Keratinocyte (primary cell): Measurements from ENCODE around the gene SYT1. TPM values are rescaled to one million over a fixed set of nuclear protein-coding genes. Genes with fewer than 3 reads are reported as not detected.

ENCODE experiments used
- DNase-seq: peaks from one replicate; pipeline ENCODE4 v3.0.0-alpha.2; 2011; ENCODE audit warnings: low read depth, missing footprints, low spot score
- FAIRE-seq: peaks from 2 replicates; lab custom pipeline; 2011; peaks lifted over from hg19 to GRCh38; lab: Jason Lieb, UNC
- H2AFZ ChIP-seq: 2 replicates; pipeline ENCODE4 v1.6.0; 2012; ENCODE audit warnings: low read length, control low read depth, inconsistent platforms; ENCODE audit not compliant: control insufficient read depth
- H3K27ac ChIP-seq: 2 replicates; pipeline ENCODE4 v1.5.1; 2011; ENCODE audit warnings: low read length; ENCODE audit not compliant: control insufficient read depth, insufficient read depth
- H3K27me3 ChIP-seq: 3 replicates; pipeline ENCODE4 v1.6.0; 2011; ENCODE audit warnings: low read length; ENCODE audit not compliant: control insufficient read depth, insufficient read depth; ENCODE audit errors: extremely low read depth
- H3K36me3 ChIP-seq, 2 experiments: 2 replicates in 1 of 2; 3 replicates in 1 of 2; pipeline ENCODE4 v1.5.1; 2011; ENCODE audit warnings: low read length in 2 of 2, mild to moderate bottlenecking in 1 of 2; ENCODE audit not compliant: control insufficient read depth in 2 of 2, insufficient read depth in 2 of 2; ENCODE audit errors: extremely low read depth in 1 of 2
- H3K4me1 ChIP-seq: 3 replicates; pipeline ENCODE4 v1.5.1; 2011; ENCODE audit warnings: low read length; ENCODE audit not compliant: control insufficient read depth, insufficient read depth; ENCODE audit errors: extremely low read depth
- H3K4me2 ChIP-seq: 3 replicates; pipeline ENCODE4 v1.6.0; 2011; ENCODE audit warnings: low read depth, low read length; ENCODE audit not compliant: control insufficient read depth, insufficient read depth; ENCODE audit errors: extremely low read depth
- H3K4me3 ChIP-seq, 3 experiments: fragments of 200-600 bp in 1 of 3; sonication (generic) in 1 of 3; 2 replicates in 2 of 3; 3 replicates in 1 of 3; pipeline ENCODE4 v1.5.1; 2011 to 2016; ENCODE audit warnings: low read length in 3 of 3, mild to moderate bottlenecking in 3 of 3, control low read depth in 2 of 3, inconsistent platforms in 1 of 3, low read depth in 1 of 3, mixed read lengths in 1 of 3, mixed run types in 1 of 3, moderate library complexity in 1 of 3; ENCODE audit not compliant: control insufficient read depth in 2 of 3, insufficient read depth in 2 of 3; ENCODE audit errors: extremely low read depth in 1 of 3
- H3K79me2 ChIP-seq: 2 replicates; pipeline ENCODE4 v1.6.0; 2012; ENCODE audit warnings: low read length; ENCODE audit not compliant: control insufficient read depth, insufficient read depth
- H3K9ac ChIP-seq: 3 replicates; pipeline ENCODE4 v1.6.0; 2011; ENCODE audit warnings: low read length; ENCODE audit not compliant: control insufficient read depth, insufficient read depth; ENCODE audit errors: extremely low read depth
- H3K9me1 ChIP-seq: 3 replicates; pipeline ENCODE4 v1.6.0; 2011; ENCODE audit warnings: low read length; ENCODE audit not compliant: control insufficient read depth, insufficient read depth; ENCODE audit errors: extremely low read depth
- H3K9me3 ChIP-seq: 2 replicates; pipeline ENCODE4 v1.5.1; 2012; ENCODE audit warnings: low read depth, low read length; ENCODE audit not compliant: control insufficient read depth
- H4K20me1 ChIP-seq: 3 replicates; pipeline ENCODE4 v1.6.0; 2011; ENCODE audit warnings: low read length; ENCODE audit not compliant: control insufficient read depth, insufficient read depth; ENCODE audit errors: extremely low read depth
- EZH2 ChIP-seq: IDR thresholded peaks from one replicate; pipeline ENCODE4 v1.6.1; 2012; ENCODE audit warnings: inconsistent platforms, mild to moderate bottlenecking, low read length, moderate library complexity
- dilution Hi-C: fragments of 300-500 bp; cut with MboI; formaldehyde crosslinking; loops from one replicate; pipeline ENCODE4 v1.7.0; 2020; ENCODE audit warnings: low sequenced_read_pairs; ENCODE audit not compliant: extremely low pct_ligation_motif_present
- polyA plus RNA-seq, 5 experiments: library from polyadenylated mRNA; depleted of rRNA in 3 of 5; stranded (reverse) in 3 of 5; stranded (forward) in 1 of 5; unstranded in 1 of 5; fragments of >200 nt; gene quantifications; 1 replicate in 1 of 5; 2 replicates in 3 of 5; 3 replicates in 1 of 5; pipeline versions ENCODE4 v1.2.1 to v1.2.3, GENCODE V29; 2011 to 2012; ENCODE audit warnings: missing spikeins in 2 of 5, low read depth in 1 of 5, low replicate concordance in 1 of 5
- TF ChIP-seq, protein P1 (sequence below), 3 experiments: IDR thresholded peaks in 1 of 3; conservative IDR thresholded peaks in 1 of 3; optimal IDR thresholded peaks in 1 of 3; 2 replicates in 2 of 3; 3 replicates in 1 of 3; pipeline versions ENCODE3 to v1.5.1; 2011; ENCODE audit warnings: low read length in 3 of 3, mild to moderate bottlenecking in 3 of 3, moderate library complexity in 2 of 3, control low read depth in 1 of 3, inconsistent platforms in 1 of 3; ENCODE audit not compliant: insufficient read depth in 2 of 3; ENCODE audit errors: extremely low read depth in 1 of 3

SYT1 gene
- polyA plus RNA-seq, 1 donor (not counting 4 experiments of a cell fraction or from before 2014, with no cell fraction given) = 6.1 TPM

DNA sequence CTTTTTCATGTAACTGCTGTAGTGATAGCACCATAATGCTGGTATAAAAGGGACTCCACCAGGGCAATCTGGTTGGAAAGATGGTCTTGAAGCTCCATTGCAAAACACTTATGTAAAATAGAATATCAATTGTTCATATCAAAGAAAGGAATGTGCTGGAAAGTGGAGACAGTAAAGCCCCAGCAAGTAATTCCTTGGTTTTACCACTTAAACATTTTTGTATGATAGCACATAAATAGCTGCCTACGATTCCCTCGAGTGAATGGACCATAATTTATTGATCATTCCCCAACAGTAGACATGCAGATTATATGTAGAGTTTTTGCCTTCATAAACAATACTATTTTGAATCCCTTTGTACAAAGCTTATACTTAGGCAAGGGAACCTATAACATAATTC is 550.7 kb downstream of the SYT1 start:
- no peak for TF ChIP-seq EZH2
- TF ChIP-seq, protein P1, sequence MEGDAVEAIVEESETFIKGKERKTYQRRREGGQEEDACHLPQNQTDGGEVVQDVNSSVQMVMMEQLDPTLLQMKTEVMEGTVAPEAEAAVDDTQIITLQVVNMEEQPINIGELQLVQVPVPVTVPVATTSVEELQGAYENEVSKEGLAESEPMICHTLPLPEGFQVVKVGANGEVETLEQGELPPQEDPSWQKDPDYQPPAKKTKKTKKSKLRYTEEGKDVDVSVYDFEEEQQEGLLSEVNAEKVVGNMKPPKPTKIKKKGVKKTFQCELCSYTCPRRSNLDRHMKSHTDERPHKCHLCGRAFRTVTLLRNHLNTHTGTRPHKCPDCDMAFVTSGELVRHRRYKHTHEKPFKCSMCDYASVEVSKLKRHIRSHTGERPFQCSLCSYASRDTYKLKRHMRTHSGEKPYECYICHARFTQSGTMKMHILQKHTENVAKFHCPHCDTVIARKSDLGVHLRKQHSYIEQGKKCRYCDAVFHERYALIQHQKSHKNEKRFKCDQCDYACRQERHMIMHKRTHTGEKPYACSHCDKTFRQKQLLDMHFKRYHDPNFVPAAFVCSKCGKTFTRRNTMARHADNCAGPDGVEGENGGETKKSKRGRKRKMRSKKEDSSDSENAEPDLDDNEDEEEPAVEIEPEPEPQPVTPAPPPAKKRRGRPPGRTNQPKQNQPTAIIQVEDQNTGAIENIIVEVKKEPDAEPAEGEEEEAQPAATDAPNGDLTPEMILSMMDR (optimal IDR thresholded peaks at IDR 0.05 in 1 of 3, IDR thresholded peaks at IDR 0.05 in 1 of 3, conservative IDR thresholded peaks at IDR 0.05 in 1 of 3; ENCODE audit: extremely low read depth in 1 of 3, insufficient read depth in 2 of 3, low read length in 3 of 3) = no peak
- Histone ChIP-seq H2AFZ (no peak overlapping the region), H3K9ac (no peak overlapping the region), H3K27ac (peak overlapping the region; percentile 58), H3K27me3 (no peaks in the 10 kb centered on the region), H3K79me2 (no peaks in the 10 kb centered on the region), H3K9me1 (no peaks in the 10 kb centered on the region), H4K20me1 (no peaks in the 10 kb centered on the region), H3K4me3 (no peak overlapping the region), H3K36me3 (no peaks in the 10 kb centered on the region), H3K4me1 (peaks cover 41% of the 10 kb centered on the region), H3K9me3 (no peaks in the 10 kb centered on the region), H3K4me2 (peak overlapping the region; percentile 62)
- DNase-seq = no peak
- dilution Hi-C loops = no loop called here
- FAIRE-seq = no peak

DNA sequence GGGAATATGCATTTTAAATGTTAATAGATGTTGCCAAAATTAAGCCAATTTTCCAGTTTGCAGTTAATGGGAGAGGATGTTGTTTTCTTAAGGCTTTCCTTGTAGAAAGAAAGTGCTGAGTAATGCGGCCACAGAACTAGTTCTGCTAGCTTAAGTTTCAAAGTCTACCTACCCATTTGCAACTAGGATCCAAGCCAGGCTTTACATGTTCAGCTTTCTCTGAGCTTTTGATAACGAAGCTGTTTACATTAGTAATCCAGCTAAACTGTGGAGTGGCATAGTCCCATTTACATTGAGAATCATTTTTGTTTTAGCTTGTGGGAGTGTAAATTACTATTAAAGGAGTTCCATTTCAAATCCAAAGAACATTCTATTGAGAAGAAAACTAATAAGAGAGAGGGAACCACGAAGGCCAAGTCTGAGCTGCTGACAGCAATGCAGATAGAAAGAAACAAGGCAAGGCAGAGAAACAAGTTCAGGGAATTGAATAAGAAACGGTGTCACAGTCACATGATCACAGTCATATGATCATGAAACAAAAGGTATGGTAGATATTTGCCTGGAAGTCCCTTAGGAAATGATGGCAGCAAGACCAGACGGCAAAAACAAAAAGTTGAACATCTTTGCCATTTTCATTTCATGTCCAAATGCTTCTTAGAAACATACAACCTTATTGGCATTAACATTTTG is 551.3 kb downstream of the SYT1 start:
- TF ChIP-seq EZH2 = no peak
- Histone ChIP-seq H3K36me3 (no peaks in the 10 kb centered on the region), H3K9me3 (no peaks in the 10 kb centered on the region), H3K4me2 (peak overlapping the region; percentile 62), H3K27me3 (no peaks in the 10 kb centered on the region), H2AFZ (peak overlapping the region; percentile 81), H3K27ac (peak overlapping the region; percentile 58), H3K9me1 (no peaks in the 10 kb centered on the region), H3K4me1 (peaks cover 46% of the 10 kb centered on the region), H4K20me1 (no peaks in the 10 kb centered on the region), H3K9ac (peak overlapping the region; percentile 28), H3K4me3 (peak overlapping the region in 2 of 3 experiments; percentile 14 to 38), H3K79me2 (no peaks in the 10 kb centered on the region)
- FAIRE-seq (peak; percentile 92), DNase-seq (no peak)
- dilution Hi-C loops = no loop called here
